ENCODE measurements around the gene MARVELD1. TPM values are rescaled to one million over a fixed set of nuclear protein-coding genes. Genes with fewer than 3 reads are reported as not detected.
"Not testable (repeated sequence)": the region's sequence is repeated elsewhere in the genome, so short reads cannot be mapped to it uniquely, and the experiment has no call there.

The MARVELD1 gene
- total RNA-seq, 2 experiments from 2014 or later: 0.13 TPM; not detected in 1

DNA sequence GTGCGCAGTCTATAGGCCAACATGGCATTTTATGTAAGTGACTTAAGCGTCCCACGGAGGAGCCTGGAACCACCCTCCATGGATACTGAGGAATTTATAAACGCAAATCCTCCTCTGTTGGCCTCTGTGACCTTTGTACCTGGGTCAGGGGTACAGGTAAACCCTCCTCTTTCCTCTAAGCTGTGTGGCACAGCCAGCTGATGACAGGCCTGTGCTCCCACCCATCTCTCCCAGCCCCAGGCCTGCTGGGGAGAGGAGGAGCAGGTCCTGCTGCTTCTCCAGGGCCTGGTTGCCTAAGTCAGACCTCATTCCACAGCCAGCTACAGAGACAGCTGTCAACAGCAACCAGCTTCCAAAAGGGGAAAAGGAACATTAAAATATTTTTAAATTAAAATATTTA, 31.5 kb upstream of the MARVELD1 start:
- no peak for TF ChIP-seq EZH2phosphoT487 (IDR thresholded peaks at IDR 0.05; ENCODE audit: borderline replicate concordance, low read depth, low read length)
- TF ChIP-seq, protein P1, sequence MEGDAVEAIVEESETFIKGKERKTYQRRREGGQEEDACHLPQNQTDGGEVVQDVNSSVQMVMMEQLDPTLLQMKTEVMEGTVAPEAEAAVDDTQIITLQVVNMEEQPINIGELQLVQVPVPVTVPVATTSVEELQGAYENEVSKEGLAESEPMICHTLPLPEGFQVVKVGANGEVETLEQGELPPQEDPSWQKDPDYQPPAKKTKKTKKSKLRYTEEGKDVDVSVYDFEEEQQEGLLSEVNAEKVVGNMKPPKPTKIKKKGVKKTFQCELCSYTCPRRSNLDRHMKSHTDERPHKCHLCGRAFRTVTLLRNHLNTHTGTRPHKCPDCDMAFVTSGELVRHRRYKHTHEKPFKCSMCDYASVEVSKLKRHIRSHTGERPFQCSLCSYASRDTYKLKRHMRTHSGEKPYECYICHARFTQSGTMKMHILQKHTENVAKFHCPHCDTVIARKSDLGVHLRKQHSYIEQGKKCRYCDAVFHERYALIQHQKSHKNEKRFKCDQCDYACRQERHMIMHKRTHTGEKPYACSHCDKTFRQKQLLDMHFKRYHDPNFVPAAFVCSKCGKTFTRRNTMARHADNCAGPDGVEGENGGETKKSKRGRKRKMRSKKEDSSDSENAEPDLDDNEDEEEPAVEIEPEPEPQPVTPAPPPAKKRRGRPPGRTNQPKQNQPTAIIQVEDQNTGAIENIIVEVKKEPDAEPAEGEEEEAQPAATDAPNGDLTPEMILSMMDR (conservative IDR thresholded peaks at IDR 0.05; ENCODE audit: low read length): no peak
- Histone ChIP-seq H2AFZ (ENCODE audit: low read length) (no peak overlapping the region), H3K27ac (ENCODE audit: low read depth, low read length, poor library complexity, severe bottlenecking) (no peak overlapping the region), H3K4me2 (ENCODE audit: low read length) (no peak overlapping the region), H3K4me1 (ENCODE audit: insufficient read depth, low read length, poor library complexity, severe bottlenecking) (peaks cover 16% of the 10 kb centered on the region), H4K20me1 (ENCODE audit: insufficient read depth, low read length) (no peaks in the 10 kb centered on the region), H3K9me2 (ENCODE audit: insufficient read depth, low read length) (no peaks in the 10 kb centered on the region), H3K36me3 (ENCODE audit: insufficient read depth, low read length) (no peaks in the 10 kb centered on the region), H3K9me3 (ENCODE audit: low read length) (no peaks in the 10 kb centered on the region), H3K4me3 (ENCODE audit: low read depth, low read length, poor library complexity, severe bottlenecking) (no peak overlapping the region), H3K79me2 (ENCODE audit: insufficient read depth, low read depth, low read length) (no peaks in the 10 kb centered on the region)
- CTCF ChIA-PET (ENCODE audit: unreplicated experiment): no interaction called here
- BruUV-seq (replicated peaks): no TSS peak
- POLR2A ChIA-PET: interaction anchor here (0.6 to 0.7 kb wide), 2 partner anchors 194 to 1366 kb away, joined by 3 to 4 read pairs; no protein-coding TSS in a partner anchor
- DNase-seq (ENCODE audit: low spot score): no peak
- intact Hi-C loops (cut with micrococcal nuclease; ENCODE audit: unreplicated experiment): loop anchor here (10.0 kb wide), 1 partner anchor 183 kb away; no protein-coding TSS in a partner anchor

DNA sequence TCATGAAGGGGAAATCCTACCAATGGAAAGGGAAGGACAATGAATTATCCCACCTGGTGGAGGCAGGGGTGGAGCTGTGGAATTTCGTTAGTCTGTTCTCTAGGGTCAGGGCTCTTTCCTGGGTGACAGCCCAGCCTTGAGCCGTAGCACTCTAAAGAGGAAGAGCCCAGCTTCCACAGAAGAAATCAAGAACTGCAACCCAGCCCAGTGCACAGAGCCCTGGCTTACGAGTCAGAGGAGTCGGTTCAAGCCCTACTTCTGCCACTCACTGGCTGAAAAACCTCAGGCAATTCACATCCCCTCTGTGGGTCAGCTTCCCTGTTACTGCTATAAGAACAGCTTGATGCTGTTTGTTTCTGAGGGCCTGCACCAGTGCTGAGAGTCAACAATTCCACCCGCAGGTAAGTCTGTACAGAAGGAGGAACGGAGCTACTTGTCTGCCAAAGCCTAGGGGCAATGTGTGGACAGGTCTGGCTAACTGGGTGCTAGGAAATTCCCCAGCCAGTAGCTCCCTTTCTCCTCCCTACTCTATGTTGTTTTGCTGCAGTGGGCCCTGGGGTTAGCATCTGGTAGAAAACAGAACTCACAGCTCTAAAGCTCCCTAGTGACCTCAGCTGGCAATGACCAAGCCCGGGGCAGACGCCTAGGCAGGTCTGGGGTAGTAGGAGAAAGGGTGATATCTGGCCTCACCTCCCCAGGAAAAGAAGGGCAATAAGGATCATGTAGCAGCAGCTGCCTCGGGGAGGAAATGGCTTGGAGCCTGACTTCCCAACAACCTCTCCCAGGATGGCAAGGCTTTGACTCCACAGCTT, 29.8 kb upstream of the MARVELD1 start:
- Histone ChIP-seq H3K9me3 (ENCODE audit: low read length) (no peaks in the 10 kb centered on the region), H3K36me3 (ENCODE audit: insufficient read depth, low read length) (no peaks in the 10 kb centered on the region), H2AFZ (ENCODE audit: low read length) (no peak overlapping the region), H3K4me2 (ENCODE audit: low read length) (no peak overlapping the region), H3K4me3 (ENCODE audit: low read depth, low read length, poor library complexity, severe bottlenecking) (no peak overlapping the region), H3K9me2 (ENCODE audit: insufficient read depth, low read length) (no peaks in the 10 kb centered on the region), H3K27ac (ENCODE audit: low read depth, low read length, poor library complexity, severe bottlenecking) (no peak overlapping the region), H3K4me1 (ENCODE audit: insufficient read depth, low read length, poor library complexity, severe bottlenecking) (peaks cover 17% of the 10 kb centered on the region), H4K20me1 (ENCODE audit: insufficient read depth, low read length) (no peaks in the 10 kb centered on the region), H3K79me2 (ENCODE audit: insufficient read depth, low read depth, low read length) (no peaks in the 10 kb centered on the region)
- ChIA-PET CTCF (ENCODE audit: unreplicated experiment) (no interaction called here), POLR2A (interaction anchor here (0.6 to 1.0 kb wide), 4 partner anchors 46 to 1379 kb away, joined by 3 read pairs; partner anchors contain the start of gene DNTT)
- peak; percentile 14 for DNase-seq (ENCODE audit: low spot score)
- TF ChIP-seq, protein P1 (conservative IDR thresholded peaks at IDR 0.05; ENCODE audit: low read length): no peak
- no peak for TF ChIP-seq EZH2phosphoT487 (IDR thresholded peaks at IDR 0.05; ENCODE audit: borderline replicate concordance, low read depth, low read length)
- intact Hi-C loops (cut with micrococcal nuclease; ENCODE audit: unreplicated experiment): loop anchor here (10.0 kb wide), 1 partner anchor 181 kb away; no protein-coding TSS in a partner anchor
- no TSS peak for BruUV-seq (replicated peaks)

DNA sequence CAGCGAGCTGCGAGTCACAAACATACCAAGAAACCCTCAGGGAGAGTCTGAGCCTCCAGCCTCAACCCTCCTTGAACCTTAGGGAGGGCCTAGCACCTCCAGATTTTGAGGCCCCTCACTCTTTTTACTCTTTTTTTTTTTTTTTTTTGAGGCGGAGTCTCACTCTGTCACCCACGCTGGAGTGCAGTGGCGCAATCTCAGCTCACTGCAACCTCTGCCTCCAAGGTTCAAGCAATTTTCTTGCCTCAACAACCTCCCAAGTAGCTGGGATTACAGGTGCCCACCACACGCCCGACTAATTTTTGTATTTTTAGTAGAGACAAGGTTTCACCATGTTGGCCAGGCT, 29.2 kb upstream of the MARVELD1 start:
- H3K4me2 ChIP-seq (ENCODE audit: low read length); BruUV-seq (replicated peaks); DNase-seq (ENCODE audit: low spot score); H3K27ac ChIP-seq (ENCODE audit: low read depth, low read length, poor library complexity, severe bottlenecking); H2AFZ ChIP-seq (ENCODE audit: low read length); H4K20me1 ChIP-seq (ENCODE audit: insufficient read depth, low read length); H3K4me3 ChIP-seq (ENCODE audit: low read depth, low read length, poor library complexity, severe bottlenecking); H3K9me2 ChIP-seq (ENCODE audit: insufficient read depth, low read length); H3K36me3 ChIP-seq (ENCODE audit: insufficient read depth, low read length); CTCF ChIA-PET (ENCODE audit: unreplicated experiment); H3K9me3 ChIP-seq (ENCODE audit: low read length); H3K79me2 ChIP-seq (ENCODE audit: insufficient read depth, low read depth, low read length): not testable (repeated sequence)
- POLR2A ChIA-PET: interaction anchor here (0.6 to 1.0 kb wide), 3 partner anchors 45 to 193 kb away, joined by 3 read pairs; no protein-coding TSS in a partner anchor
- intact Hi-C loops (cut with micrococcal nuclease; ENCODE audit: unreplicated experiment): loop anchor here (10.0 kb wide), 1 partner anchor 180 kb away; no protein-coding TSS in a partner anchor
- peaks cover 17% of the 10 kb centered on the region for H3K4me1 ChIP-seq (ENCODE audit: insufficient read depth, low read length, poor library complexity, severe bottlenecking)
